ENCODE measurements around the gene KCNK4.

The KCNK4 gene

DNA sequence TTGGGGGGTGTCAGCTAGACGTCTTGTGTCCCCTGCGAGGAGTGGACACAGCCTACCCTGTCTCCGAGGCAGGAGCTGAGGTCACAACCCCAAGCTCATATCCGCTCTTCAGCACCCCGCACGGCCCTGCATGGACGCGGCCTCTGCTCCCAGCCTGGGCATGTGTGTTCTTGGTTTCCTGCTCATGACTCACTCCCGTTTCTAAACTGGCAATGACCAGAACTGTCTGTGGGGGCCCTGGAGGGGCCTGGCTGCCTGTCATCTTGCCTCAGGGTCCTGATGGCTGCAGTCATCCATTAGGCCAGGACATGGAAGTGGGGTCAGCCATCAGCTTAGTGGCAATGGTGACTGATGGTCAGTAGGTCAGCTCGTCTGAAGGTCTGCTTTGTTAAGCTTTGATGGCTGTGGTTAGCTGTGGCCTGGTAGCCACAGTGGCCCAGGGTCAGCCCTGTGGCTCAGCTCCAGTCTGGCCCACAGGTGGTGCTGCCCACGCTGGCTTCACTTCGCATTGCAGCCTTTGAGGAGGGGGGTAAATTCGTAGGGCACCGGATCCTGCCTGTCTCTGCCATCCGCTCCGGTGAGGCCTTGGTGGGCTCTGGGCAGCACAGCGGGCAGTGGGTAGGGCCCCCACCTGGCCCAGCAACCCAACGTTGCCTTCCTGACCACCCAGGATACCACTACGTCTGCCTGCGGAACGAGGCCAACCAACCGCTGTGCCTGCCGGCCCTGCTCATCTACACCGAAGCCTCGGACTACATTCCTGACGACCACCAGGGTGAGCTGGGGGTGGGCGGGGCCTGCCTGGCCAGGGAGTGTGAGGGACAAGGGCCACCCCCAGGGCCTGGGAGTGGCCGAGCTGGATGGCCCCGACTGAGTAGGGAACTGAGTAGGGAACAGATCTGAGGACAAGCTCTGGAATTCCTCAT lies 27.8 kb upstream of the KCNK4 start:
- H4K20me1 ChIP-seq (ENCODE audit: insufficient read depth) = no peaks in the 10 kb centered on the region
- no peak overlapping the region for H3K4me3 ChIP-seq (IDR thresholded peaks at IDR 0.05; ENCODE audit: insufficient read depth, low read depth, low read length)
- H2AFZ ChIP-seq (ENCODE audit: low read depth) = no peak overlapping the region
- H3K4me1 ChIP-seq (ENCODE audit: low read depth, poor library complexity, severe bottlenecking) = peaks cover 3% of the 10 kb centered on the region
- no peaks in the 10 kb centered on the region for H3K79me2 ChIP-seq (ENCODE audit: insufficient read depth, low read depth)
- H3K27me3 ChIP-seq (ENCODE audit: insufficient read depth, low read depth) = no peaks in the 10 kb centered on the region
- H3K9ac ChIP-seq = no peak overlapping the region
- H3K36me3 ChIP-seq (ENCODE audit: insufficient read depth) = no peaks in the 10 kb centered on the region
- TF ChIP-seq, protein P1, sequence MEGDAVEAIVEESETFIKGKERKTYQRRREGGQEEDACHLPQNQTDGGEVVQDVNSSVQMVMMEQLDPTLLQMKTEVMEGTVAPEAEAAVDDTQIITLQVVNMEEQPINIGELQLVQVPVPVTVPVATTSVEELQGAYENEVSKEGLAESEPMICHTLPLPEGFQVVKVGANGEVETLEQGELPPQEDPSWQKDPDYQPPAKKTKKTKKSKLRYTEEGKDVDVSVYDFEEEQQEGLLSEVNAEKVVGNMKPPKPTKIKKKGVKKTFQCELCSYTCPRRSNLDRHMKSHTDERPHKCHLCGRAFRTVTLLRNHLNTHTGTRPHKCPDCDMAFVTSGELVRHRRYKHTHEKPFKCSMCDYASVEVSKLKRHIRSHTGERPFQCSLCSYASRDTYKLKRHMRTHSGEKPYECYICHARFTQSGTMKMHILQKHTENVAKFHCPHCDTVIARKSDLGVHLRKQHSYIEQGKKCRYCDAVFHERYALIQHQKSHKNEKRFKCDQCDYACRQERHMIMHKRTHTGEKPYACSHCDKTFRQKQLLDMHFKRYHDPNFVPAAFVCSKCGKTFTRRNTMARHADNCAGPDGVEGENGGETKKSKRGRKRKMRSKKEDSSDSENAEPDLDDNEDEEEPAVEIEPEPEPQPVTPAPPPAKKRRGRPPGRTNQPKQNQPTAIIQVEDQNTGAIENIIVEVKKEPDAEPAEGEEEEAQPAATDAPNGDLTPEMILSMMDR (conservative IDR thresholded peaks at IDR 0.05; ENCODE audit: low read depth, low read length) = no peak
- no peak overlapping the region for H3K4me2 ChIP-seq
- no peak overlapping the region for H3K27ac ChIP-seq

DNA sequence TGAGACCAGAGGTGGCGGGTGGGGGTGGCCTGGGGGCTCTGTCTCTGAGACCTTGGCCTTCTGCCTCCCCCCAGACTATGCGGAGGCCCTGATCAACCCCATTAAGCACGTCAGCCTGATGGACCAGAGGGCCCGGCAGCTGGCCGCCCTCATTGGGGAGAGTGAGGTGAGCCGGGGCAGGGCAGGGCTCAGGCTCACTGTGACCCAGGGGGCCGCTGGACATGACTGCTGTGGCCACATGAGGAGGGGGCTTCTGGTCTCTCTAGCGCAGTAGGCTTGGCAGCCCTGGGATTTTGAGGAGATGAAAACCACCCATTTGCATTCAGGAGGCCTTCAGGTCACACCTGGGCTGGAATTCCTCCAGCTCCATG lies 27.2 kb upstream of the KCNK4 start:
- TF ChIP-seq, protein P1 (conservative IDR thresholded peaks at IDR 0.05; ENCODE audit: low read depth, low read length) = no peak
- no peaks in the 10 kb centered on the region for H3K27me3 ChIP-seq (ENCODE audit: insufficient read depth, low read depth)
- H3K9ac ChIP-seq = no peak overlapping the region
- no peak overlapping the region for H2AFZ ChIP-seq (ENCODE audit: low read depth)
- H3K36me3 ChIP-seq (ENCODE audit: insufficient read depth) = no peaks in the 10 kb centered on the region
- no peak overlapping the region for H3K4me2 ChIP-seq
- H3K4me1 ChIP-seq (ENCODE audit: low read depth, poor library complexity, severe bottlenecking) = peaks cover 9% of the 10 kb centered on the region
- H3K4me3 ChIP-seq (IDR thresholded peaks at IDR 0.05; ENCODE audit: insufficient read depth, low read depth, low read length) = no peak overlapping the region
- no peaks in the 10 kb centered on the region for H3K79me2 ChIP-seq (ENCODE audit: insufficient read depth, low read depth)
- no peak overlapping the region for H3K27ac ChIP-seq
- no peaks in the 10 kb centered on the region for H4K20me1 ChIP-seq (ENCODE audit: insufficient read depth)

DNA sequence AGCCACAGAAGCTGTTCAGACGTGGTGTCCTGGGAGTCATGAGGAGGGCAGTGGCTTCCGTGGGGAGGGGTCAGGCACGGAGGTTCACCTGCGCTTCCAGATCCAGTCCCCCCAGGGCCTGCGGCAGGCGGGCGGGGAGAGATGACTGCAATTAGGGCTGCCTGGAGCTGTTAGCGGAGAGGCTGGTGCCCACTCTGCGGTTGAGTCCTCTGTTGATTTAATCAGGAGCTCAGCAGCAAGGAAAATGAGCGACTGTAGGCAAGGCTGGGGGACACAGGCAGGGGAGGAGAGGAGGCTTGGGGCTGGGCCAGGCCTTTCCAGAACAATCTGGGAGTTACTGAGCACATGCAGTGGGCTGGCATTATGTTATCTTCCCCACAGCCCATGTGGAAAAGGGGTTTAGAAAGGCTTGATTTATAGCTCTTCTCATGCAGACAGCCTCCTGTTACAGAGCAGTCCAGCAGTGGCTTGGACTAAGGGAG lies 26.7 kb upstream of the KCNK4 start:
- H2AFZ ChIP-seq (ENCODE audit: low read depth) = no peak overlapping the region
- no peaks in the 10 kb centered on the region for H3K27me3 ChIP-seq (ENCODE audit: insufficient read depth, low read depth)
- no peak overlapping the region for H3K4me3 ChIP-seq (IDR thresholded peaks at IDR 0.05; ENCODE audit: insufficient read depth, low read depth, low read length)
- no peak overlapping the region for H3K9ac ChIP-seq
- H4K20me1 ChIP-seq (ENCODE audit: insufficient read depth) = no peaks in the 10 kb centered on the region
- H3K4me2 ChIP-seq = no peak overlapping the region
- TF ChIP-seq, protein P1 (conservative IDR thresholded peaks at IDR 0.05; ENCODE audit: low read depth, low read length) = no peak
- H3K27ac ChIP-seq = no peak overlapping the region
- H3K79me2 ChIP-seq (ENCODE audit: insufficient read depth, low read depth) = no peaks in the 10 kb centered on the region
- peaks cover 9% of the 10 kb centered on the region for H3K4me1 ChIP-seq (ENCODE audit: low read depth, poor library complexity, severe bottlenecking)
- H3K36me3 ChIP-seq (ENCODE audit: insufficient read depth) = no peaks in the 10 kb centered on the region

DNA sequence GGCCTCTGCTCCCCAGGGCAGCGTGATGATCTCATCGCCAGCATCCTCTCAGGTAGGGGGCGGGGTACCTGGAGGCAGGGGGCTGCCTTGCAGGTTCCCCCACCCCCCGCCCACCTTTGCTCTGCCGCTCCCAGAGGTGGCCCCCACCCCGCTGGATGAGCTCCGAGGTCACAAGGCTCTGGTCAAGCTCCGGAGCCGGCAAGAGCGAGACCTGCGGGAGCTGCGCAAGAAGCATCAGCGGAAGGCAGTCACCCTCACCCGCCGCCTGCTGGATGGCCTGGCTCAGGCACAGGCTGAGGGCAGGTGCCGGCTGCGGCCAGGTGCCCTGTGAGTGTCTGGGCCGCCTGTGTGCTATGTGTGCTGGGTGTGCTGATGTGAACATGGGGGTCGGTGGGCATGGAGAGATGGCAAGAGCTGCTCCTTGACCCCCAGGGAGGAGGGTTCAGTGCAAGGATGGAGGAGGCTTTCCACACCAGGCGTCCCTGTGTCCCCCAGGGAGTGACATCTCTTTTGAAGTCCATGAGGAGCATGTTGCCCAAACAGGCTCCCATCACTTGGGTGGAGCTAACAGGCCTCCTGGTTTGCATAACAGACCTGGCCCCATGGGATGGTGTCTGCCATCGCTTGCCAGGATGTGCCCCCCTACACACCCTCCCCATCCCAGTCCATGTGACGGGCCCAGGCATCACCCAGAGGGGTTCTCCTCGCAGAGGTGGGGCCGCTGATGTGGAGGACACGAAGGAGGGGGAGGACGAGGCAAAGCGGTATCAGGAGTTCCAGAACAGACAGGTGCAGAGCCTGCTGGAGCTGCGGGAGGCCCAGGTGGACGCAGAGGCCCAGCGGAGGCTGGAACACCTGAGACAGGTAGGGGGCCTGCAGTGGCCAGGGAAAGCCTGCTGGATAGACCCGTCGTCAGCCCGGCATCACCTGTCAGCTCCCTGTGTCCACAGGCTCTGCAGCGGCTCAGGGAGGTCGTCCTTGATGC lies 25.6 kb upstream of the KCNK4 start:
- H3K79me2 ChIP-seq (ENCODE audit: insufficient read depth, low read depth) = no peaks in the 10 kb centered on the region
- no peak overlapping the region for H3K4me3 ChIP-seq (IDR thresholded peaks at IDR 0.05; ENCODE audit: insufficient read depth, low read depth, low read length)
- no peak overlapping the region for H3K4me2 ChIP-seq
- H2AFZ ChIP-seq (ENCODE audit: low read depth) = no peak overlapping the region
- H4K20me1 ChIP-seq (ENCODE audit: insufficient read depth) = no peaks in the 10 kb centered on the region
- H3K27me3 ChIP-seq (ENCODE audit: insufficient read depth, low read depth) = no peaks in the 10 kb centered on the region
- peaks cover 9% of the 10 kb centered on the region for H3K4me1 ChIP-seq (ENCODE audit: low read depth, poor library complexity, severe bottlenecking)
- H3K9ac ChIP-seq = no peak overlapping the region
- no peak overlapping the region for H3K27ac ChIP-seq
- H3K36me3 ChIP-seq (ENCODE audit: insufficient read depth) = no peaks in the 10 kb centered on the region
- TF ChIP-seq, protein P1 (conservative IDR thresholded peaks at IDR 0.05; ENCODE audit: low read depth, low read length) = no peak
